Breast epithelium (tissue), 4 donors: ENCODE data around the gene XRCC2. TPM values are rescaled to one million over a fixed set of nuclear protein-coding genes. Genes with fewer than 3 reads are reported as not detected.
"Not testable (repeated sequence)": the region's sequence is repeated elsewhere in the genome, so short reads cannot be mapped to it uniquely, and the experiment has no call there.

Source experiments
- DNase-seq, 2 donors: peaks; one replicate each; pipeline ENCODE4 v3.0.0-alpha.2; 2019; ENCODE audit warnings: low spot score in 2 of 2
- H3K27ac ChIP-seq, 2 donors: fragments of 200-600 bp; sonication (generic) in 1 of 2; one replicate each; pipeline ENCODE4 v1.5.1; 2016 to 2019; ENCODE audit warnings: mild to moderate bottlenecking in 1 of 2
- H3K27me3 ChIP-seq, 2 donors: fragments of 200-600 bp; sonication (generic) in 1 of 2; one replicate each; pipeline versions ENCODE4 v1.5.1 to v1.6.0; 2017 to 2019; ENCODE audit warnings: control low read depth in 1 of 2, mild to moderate bottlenecking in 1 of 2
- H3K36me3 ChIP-seq: fragments of 200-600 bp; one replicate; pipeline ENCODE4 v1.5.1; 2019
- H3K4me1 ChIP-seq, 2 donors: fragments of 200-600 bp; sonication (generic); one replicate each; pipeline ENCODE4 v1.5.1; 2016 to 2019; ENCODE audit warnings: control low read depth in 1 of 2
- H3K4me3 ChIP-seq, 3 donors: fragments of 200-600 bp; sonication (generic); 1 replicate in 2 of 3; 2 replicates in 1 of 3; pipeline ENCODE4 v1.5.1; 2016 to 2019; ENCODE audit warnings: mild to moderate bottlenecking in 3 of 3, moderate library complexity in 2 of 3
- H3K9me3 ChIP-seq, 2 donors: fragments of 200-600 bp; sonication (generic) in 1 of 2; one replicate each; pipeline ENCODE4 v1.5.1; 2016 to 2019; ENCODE audit warnings: control low read depth in 1 of 2
- CTCF ChIP-seq, 3 donors: fragments of 450-650 bp; IDR thresholded peaks; one replicate each; pipeline ENCODE4 v1.5.1; 2016 to 2017; ENCODE audit warnings: antibody characterized with exemption in 3 of 3, mild to moderate bottlenecking in 3 of 3, moderate library complexity in 3 of 3
- POLR2A ChIP-seq: fragments of 450-650 bp; IDR thresholded peaks from one replicate; pipeline ENCODE4 v1.6.1; 2016; ENCODE audit warnings: antibody characterized with exemption, mild to moderate bottlenecking, moderate library complexity
- POLR2AphosphoS5 ChIP-seq, 3 donors: sonication (generic); formaldehyde crosslinking; IDR thresholded peaks; one replicate each; pipeline ENCODE4 v1.6.1; 2017; ENCODE audit warnings: antibody characterized with exemption in 3 of 3
- intact Hi-C: fragments of 100-400 bp; cut with DNase I; formaldehyde crosslinking; loops from one replicate; pipeline ENCODE4 v1.15.1; 2023; ENCODE audit warnings: low total_unique reads
- total RNA-seq, 3 donors: library from RNA; depleted of rRNA; stranded (reverse); fragments of >200 nt; gene quantifications; one replicate each; pipeline ENCODE4 v1.1.0, GENCODE V29; 2016

XRCC2 gene
- total RNA-seq, 3 donors from 2014 or later: 0.48 to 2.2 (median 0.98) TPM

DNA sequence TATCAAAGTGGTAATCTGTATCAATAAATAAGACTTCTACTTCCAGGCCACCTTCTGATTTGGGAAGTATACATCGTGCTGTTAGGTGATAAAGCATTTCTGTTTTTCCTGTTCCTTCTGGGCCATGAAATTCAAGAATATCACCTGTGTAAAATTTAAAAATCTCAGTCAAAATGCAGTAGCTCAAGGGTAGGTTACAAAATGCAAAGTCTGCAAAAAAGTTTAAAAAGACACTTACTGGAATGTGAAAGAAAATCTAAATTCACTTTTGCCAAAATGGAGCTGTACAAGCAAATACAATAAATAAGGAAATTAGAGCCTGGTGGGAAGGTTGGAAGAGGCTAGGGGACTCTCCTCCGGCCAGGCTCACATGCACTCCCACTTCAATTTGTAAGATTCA lies 26.7 kb downstream of the XRCC2 start:
- intact Hi-C loops: no loop called here
- Histone ChIP-seq H3K27me3 (no peaks in the 10 kb centered on the region), H3K4me1 (no peaks in the 10 kb centered on the region), H3K27ac (no peak overlapping the region), H3K9me3 (no peaks in the 10 kb centered on the region), H3K4me3 (no peak overlapping the region), H3K36me3 (no peaks in the 10 kb centered on the region)
- DNase-seq: no peak
- no peak for TF ChIP-seq POLR2A
- TF ChIP-seq CTCF (IDR thresholded peaks at IDR 0.05): no peak
- TF ChIP-seq POLR2AphosphoS5 (IDR thresholded peaks at IDR 0.05): no peak

DNA sequence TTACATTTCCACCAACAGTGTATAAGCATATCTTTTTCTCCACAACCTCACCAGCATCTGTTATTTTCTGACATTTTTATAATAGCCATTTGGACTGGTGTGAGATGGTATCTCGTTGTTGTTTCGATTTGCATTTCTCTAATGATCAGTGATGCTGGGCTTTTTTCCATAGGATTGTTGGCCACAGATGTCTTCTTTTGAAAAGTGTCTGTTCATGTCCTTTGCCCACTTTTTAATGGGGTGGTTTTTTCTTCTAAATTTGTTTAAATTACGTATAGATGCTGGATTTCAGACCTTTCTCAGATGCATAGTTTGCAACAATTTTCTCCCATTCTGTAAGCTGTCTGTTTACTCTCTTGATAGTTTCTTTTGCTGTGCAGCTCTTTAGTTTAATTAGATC lies 28.9 kb downstream of the XRCC2 start:
- Histone ChIP-seq H3K36me3 (no peaks in the 10 kb centered on the region), H3K27ac (no peak overlapping the region), H3K27me3 (no peaks in the 10 kb centered on the region), H3K4me1 (no peaks in the 10 kb centered on the region), H3K4me3 (no peak overlapping the region), H3K9me3 (no peaks in the 10 kb centered on the region)
- TF ChIP-seq CTCF (IDR thresholded peaks at IDR 0.05) (no peak), POLR2AphosphoS5 (IDR thresholded peaks at IDR 0.05) (no peak), POLR2A (no peak)
- intact Hi-C loops: no loop called here
- DNase-seq: no peak

DNA sequence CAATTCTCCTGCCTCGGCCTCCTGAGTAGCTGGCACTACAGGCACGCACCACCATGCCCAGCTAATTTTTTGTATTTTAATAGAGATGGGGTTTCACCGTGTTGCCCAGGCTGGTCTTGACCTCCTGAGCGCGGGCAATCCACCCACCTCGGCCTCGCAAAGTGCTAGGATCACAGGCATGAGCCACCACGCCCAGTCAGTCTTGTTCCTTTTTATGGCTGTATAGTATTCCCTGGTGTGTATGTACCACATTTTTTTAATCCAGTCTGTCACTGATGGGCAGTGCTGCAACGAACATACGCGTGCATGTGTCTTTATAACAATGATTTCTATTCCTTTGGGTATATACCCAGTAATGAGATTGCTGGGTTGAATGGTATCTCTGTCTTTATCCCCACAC lies 29.4 kb downstream of the XRCC2 start:
- H3K36me3 ChIP-seq, intact Hi-C loops, H3K4me3 ChIP-seq, DNase-seq, H3K27ac ChIP-seq, H3K9me3 ChIP-seq, H3K27me3 ChIP-seq, H3K4me1 ChIP-seq: not testable (repeated sequence)

- Histone ChIP-seq H3K27me3 (no peaks in the 10 kb centered on the region), H3K9me3 (no peaks in the 10 kb centered on the region), H3K4me1 (no peaks in the 10 kb centered on the region), H3K36me3 (no peaks in the 10 kb centered on the region), H3K4me3 (no peak overlapping the region), H3K27ac (no peak overlapping the region)
- intact Hi-C loops: no loop called here
- TF ChIP-seq CTCF (IDR thresholded peaks at IDR 0.05): no peak
- no peak for TF ChIP-seq POLR2AphosphoS5 (IDR thresholded peaks at IDR 0.05)
- no peak for TF ChIP-seq POLR2A
- DNase-seq: no peak
Observed at GRCh38 chr7:152643979-152644559, 31.9 kb downstream of the XRCC2 start.

DNA sequence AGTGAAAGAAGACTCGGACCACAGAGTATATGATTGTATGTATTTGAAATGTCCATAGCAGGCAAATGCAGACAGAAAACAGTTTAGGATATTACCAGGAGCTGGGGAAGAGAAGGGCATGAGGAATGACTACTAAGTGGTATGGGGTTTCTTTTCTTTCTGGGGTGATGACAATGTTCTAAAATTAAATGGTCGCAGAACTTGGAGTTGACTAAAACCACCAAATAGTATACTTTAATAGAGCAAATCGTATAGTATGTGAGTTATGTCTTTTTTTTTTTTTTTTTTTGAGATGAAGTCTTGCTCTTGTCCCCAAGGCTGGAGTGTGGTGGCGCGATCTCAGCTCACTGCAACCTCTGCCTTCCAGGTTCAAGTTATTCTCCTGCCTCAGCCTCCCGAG lies 34.6 kb downstream of the XRCC2 start:
- Histone ChIP-seq H3K27me3 (no peaks in the 10 kb centered on the region), H3K36me3 (no peaks in the 10 kb centered on the region), H3K4me3 (no peak overlapping the region), H3K27ac (no peak overlapping the region), H3K9me3 (no peaks in the 10 kb centered on the region), H3K4me1 (no peaks in the 10 kb centered on the region)
- intact Hi-C loops: no loop called here
- no peak for DNase-seq
- TF ChIP-seq POLR2A (no peak), CTCF (IDR thresholded peaks at IDR 0.05) (no peak), POLR2AphosphoS5 (IDR thresholded peaks at IDR 0.05) (no peak)

- no peaks in the 10 kb centered on the region for H3K4me1 ChIP-seq
- H3K9me3 ChIP-seq: no peaks in the 10 kb centered on the region
- no peaks in the 10 kb centered on the region for H3K36me3 ChIP-seq
- no peak for TF ChIP-seq CTCF (IDR thresholded peaks at IDR 0.05)
- no peak for TF ChIP-seq POLR2AphosphoS5 (IDR thresholded peaks at IDR 0.05)
- no peak for TF ChIP-seq POLR2A
- intact Hi-C loops: no loop called here
- no peaks in the 10 kb centered on the region for H3K27me3 ChIP-seq
- no peak for DNase-seq
- H3K27ac ChIP-seq: no peak overlapping the region
- no peak overlapping the region for H3K4me3 ChIP-seq
Observed at GRCh38 chr7:152640829-152641228, 35.1 kb downstream of the XRCC2 start.
